ENCODE data around the gene HIVEP2. TPM values are rescaled to one million over a fixed set of nuclear protein-coding genes. Genes with fewer than 3 reads are reported as not detected.

Gene HIVEP2
- total and polyA plus RNA-seq, 2 donors (not counting 1 experiment from before 2014, with no cell fraction given), result 5.0 to 14.4 TPM

DNA sequence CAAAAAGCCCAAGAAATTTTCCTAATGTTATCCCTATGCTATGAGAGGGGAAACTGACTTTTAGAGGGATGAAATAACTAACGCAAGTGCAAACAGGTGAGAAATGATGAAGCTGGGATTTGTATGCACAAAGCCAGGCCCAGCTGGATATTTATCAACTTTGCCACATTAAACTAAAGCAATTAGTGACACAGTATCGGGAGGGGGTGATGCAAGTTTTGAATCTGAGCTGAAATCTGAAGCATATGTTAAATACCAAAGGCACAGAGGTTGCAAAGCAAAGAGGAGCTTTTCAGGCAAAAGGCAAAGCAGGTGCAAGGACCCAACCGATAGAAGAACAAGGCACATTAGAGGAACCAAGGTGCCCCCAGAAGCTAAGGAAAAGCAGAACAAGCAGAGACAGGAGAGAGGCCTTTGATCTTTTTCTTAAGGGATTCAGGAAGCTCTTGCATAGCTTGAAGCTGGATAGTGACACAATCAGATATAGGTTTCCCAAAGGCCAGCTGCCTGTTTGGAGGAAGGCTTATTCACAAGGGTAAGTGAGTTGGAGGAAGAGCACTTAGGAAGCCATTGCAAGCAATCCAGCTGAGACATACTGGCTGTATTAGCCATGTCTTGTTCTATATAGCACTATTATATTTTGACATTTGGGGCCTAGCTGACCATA, 207.5 kb downstream of the HIVEP2 start:
- no peaks in the 10 kb centered on the region for H3K36me3 ChIP-seq (ENCODE audit: control insufficient read depth, insufficient read depth, low read length)
- TF ChIP-seq EZH2 (IDR thresholded peaks at IDR 0.05; ENCODE audit: low read length, missing control alignments), result no peak
- TF ChIP-seq, protein P1, sequence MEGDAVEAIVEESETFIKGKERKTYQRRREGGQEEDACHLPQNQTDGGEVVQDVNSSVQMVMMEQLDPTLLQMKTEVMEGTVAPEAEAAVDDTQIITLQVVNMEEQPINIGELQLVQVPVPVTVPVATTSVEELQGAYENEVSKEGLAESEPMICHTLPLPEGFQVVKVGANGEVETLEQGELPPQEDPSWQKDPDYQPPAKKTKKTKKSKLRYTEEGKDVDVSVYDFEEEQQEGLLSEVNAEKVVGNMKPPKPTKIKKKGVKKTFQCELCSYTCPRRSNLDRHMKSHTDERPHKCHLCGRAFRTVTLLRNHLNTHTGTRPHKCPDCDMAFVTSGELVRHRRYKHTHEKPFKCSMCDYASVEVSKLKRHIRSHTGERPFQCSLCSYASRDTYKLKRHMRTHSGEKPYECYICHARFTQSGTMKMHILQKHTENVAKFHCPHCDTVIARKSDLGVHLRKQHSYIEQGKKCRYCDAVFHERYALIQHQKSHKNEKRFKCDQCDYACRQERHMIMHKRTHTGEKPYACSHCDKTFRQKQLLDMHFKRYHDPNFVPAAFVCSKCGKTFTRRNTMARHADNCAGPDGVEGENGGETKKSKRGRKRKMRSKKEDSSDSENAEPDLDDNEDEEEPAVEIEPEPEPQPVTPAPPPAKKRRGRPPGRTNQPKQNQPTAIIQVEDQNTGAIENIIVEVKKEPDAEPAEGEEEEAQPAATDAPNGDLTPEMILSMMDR (conservative IDR thresholded peaks at IDR 0.05 in 1 of 2, IDR thresholded peaks at IDR 0.05 in 1 of 2; ENCODE audit: low read depth in 1 of 2, low read length in 2 of 2), result no peak
- H3K79me2 ChIP-seq (ENCODE audit: control insufficient read depth, insufficient read depth, low read length), result no peaks in the 10 kb centered on the region
- no peak overlapping the region for H2AFZ ChIP-seq (ENCODE audit: low read length)
- H3K27me3 ChIP-seq (ENCODE audit: control insufficient read depth, insufficient read depth, low read length), result no peaks in the 10 kb centered on the region
- DNase-seq (ENCODE audit: low read depth in 2 of 2), result peak in 1 of 2 donors; percentile 83
- H4K20me1 ChIP-seq (ENCODE audit: control insufficient read depth, extremely low read depth, insufficient read depth, low read length), result no peaks in the 10 kb centered on the region
- H3K27ac ChIP-seq (ENCODE audit: insufficient read depth, low read length), result no peak overlapping the region
- no peaks in the 10 kb centered on the region for H3K4me1 ChIP-seq (ENCODE audit: control insufficient read depth, extremely low read depth, insufficient read depth, low read length)
- no peak overlapping the region for H3K4me3 ChIP-seq (replicated peaks in 1 of 4; ENCODE audit: control extremely low read depth in 1 of 4, insufficient read depth in 1 of 4, low read depth in 3 of 4, low read length in 4 of 4)
- H3K9me3 ChIP-seq (ENCODE audit: control insufficient read depth, insufficient read depth, low read depth, low read length), result no peaks in the 10 kb centered on the region
- H3K9ac ChIP-seq (ENCODE audit: insufficient read depth, low read length), result no peak overlapping the region
- H3K4me2 ChIP-seq (ENCODE audit: extremely low read depth, insufficient read depth, low read length), result no peak overlapping the region

DNA sequence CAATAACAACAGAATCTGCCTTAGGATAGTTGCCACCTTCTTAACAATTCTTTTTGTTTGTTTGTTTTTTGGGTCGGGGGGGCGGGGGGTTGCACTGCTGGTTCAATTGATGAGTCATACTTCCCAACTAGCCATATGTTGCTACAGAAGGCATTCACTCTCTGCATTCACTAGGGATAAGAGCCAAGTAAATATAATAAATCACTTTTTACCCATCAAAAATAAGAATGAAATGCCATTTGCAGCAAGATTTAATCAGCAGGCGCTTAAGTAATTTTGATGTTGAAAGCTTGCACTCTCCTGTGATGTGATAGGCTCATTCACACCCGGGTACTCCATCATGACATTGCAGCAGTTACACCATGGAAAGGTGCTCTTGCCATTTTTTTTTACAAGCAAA, 209.8 kb downstream of the HIVEP2 start:
- TF ChIP-seq EZH2 (IDR thresholded peaks at IDR 0.05; ENCODE audit: low read length, missing control alignments), result no peak
- TF ChIP-seq, protein P1 (conservative IDR thresholded peaks at IDR 0.05 in 1 of 2, IDR thresholded peaks at IDR 0.05 in 1 of 2; ENCODE audit: low read depth in 1 of 2, low read length in 2 of 2), result no peak
- no peaks in the 10 kb centered on the region for H3K36me3 ChIP-seq (ENCODE audit: control insufficient read depth, insufficient read depth, low read length)
- H3K4me1 ChIP-seq (ENCODE audit: control insufficient read depth, extremely low read depth, insufficient read depth, low read length), result no peaks in the 10 kb centered on the region
- DNase-seq (ENCODE audit: low read depth in 2 of 2), result peak; percentile 32 to 60
- no peaks in the 10 kb centered on the region for H4K20me1 ChIP-seq (ENCODE audit: control insufficient read depth, extremely low read depth, insufficient read depth, low read length)
- no peak overlapping the region for H2AFZ ChIP-seq (ENCODE audit: low read length)
- no peaks in the 10 kb centered on the region for H3K9me3 ChIP-seq (ENCODE audit: control insufficient read depth, insufficient read depth, low read depth, low read length)
- H3K4me2 ChIP-seq (ENCODE audit: extremely low read depth, insufficient read depth, low read length), result no peak overlapping the region
- H3K27ac ChIP-seq (ENCODE audit: insufficient read depth, low read length), result no peak overlapping the region
- H3K27me3 ChIP-seq (ENCODE audit: control insufficient read depth, insufficient read depth, low read length), result no peaks in the 10 kb centered on the region
- H3K79me2 ChIP-seq (ENCODE audit: control insufficient read depth, insufficient read depth, low read length), result no peaks in the 10 kb centered on the region
- no peak overlapping the region for H3K4me3 ChIP-seq (replicated peaks in 1 of 4; ENCODE audit: control extremely low read depth in 1 of 4, insufficient read depth in 1 of 4, low read depth in 3 of 4, low read length in 4 of 4)
- H3K9ac ChIP-seq (ENCODE audit: insufficient read depth, low read length), result no peak overlapping the region

DNA sequence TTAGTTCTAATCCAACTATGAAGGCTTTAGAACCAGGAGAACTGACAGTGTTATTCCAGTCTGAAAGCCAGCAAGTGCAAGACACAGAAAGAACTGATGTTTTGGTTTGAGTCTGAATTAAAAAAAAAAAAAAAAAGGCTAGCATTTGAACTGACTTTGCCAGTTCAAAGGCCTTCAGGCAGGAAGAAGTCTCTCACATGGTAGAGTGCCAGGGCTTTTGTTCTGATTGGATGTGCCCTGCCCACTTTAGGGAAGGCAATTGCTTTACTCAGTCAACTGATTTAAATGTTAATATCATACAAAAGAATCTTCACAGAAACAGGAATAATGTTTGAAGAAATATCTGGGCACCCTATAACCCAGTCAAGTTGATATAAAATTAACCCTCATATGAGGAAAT, 212.2 kb downstream of the HIVEP2 start:
- H3K36me3 ChIP-seq (ENCODE audit: control insufficient read depth, insufficient read depth, low read length), result no peaks in the 10 kb centered on the region
- H3K27ac ChIP-seq (ENCODE audit: insufficient read depth, low read length), result no peak overlapping the region
- DNase-seq (ENCODE audit: low read depth in 2 of 2), result no peak
- H3K4me3 ChIP-seq (replicated peaks in 1 of 4; ENCODE audit: control extremely low read depth in 1 of 4, insufficient read depth in 1 of 4, low read depth in 3 of 4, low read length in 4 of 4), result no peak overlapping the region
- H3K9me3 ChIP-seq (ENCODE audit: control insufficient read depth, insufficient read depth, low read depth, low read length), result no peaks in the 10 kb centered on the region
- H4K20me1 ChIP-seq (ENCODE audit: control insufficient read depth, extremely low read depth, insufficient read depth, low read length), result no peaks in the 10 kb centered on the region
- H3K79me2 ChIP-seq (ENCODE audit: control insufficient read depth, insufficient read depth, low read length), result no peaks in the 10 kb centered on the region
- TF ChIP-seq EZH2 (IDR thresholded peaks at IDR 0.05; ENCODE audit: low read length, missing control alignments), result no peak
- TF ChIP-seq, protein P1 (conservative IDR thresholded peaks at IDR 0.05 in 1 of 2, IDR thresholded peaks at IDR 0.05 in 1 of 2; ENCODE audit: low read depth in 1 of 2, low read length in 2 of 2), result no peak
- no peak overlapping the region for H3K9ac ChIP-seq (ENCODE audit: insufficient read depth, low read length)
- H3K4me2 ChIP-seq (ENCODE audit: extremely low read depth, insufficient read depth, low read length), result no peak overlapping the region
- no peaks in the 10 kb centered on the region for H3K27me3 ChIP-seq (ENCODE audit: control insufficient read depth, insufficient read depth, low read length)
- H2AFZ ChIP-seq (ENCODE audit: low read length), result no peak overlapping the region
- peaks cover 2% of the 10 kb centered on the region for H3K4me1 ChIP-seq (ENCODE audit: control insufficient read depth, extremely low read depth, insufficient read depth, low read length)

Data from fibroblast of lung (primary cell).